Nephron progenitor cell (in vitro differentiated cells): ENCODE measurements around the gene EPAS1.

Experiments
- DNase-seq: peaks from one replicate; pipeline ENCODE4 v3.0.0; 2021
- H3K27ac Mint-ChIP-seq: 2 replicates; pipeline ENCODE4 v1.8.0; 2021; ENCODE audit warnings: mild to moderate bottlenecking, moderate library complexity, mixed read lengths
- H3K27me3 Mint-ChIP-seq: 2 replicates; pipeline ENCODE4 v1.8.0; 2021; ENCODE audit warnings: mild to moderate bottlenecking, low read depth, mixed read lengths; ENCODE audit not compliant: poor library complexity
- H3K36me3 Mint-ChIP-seq: 2 replicates; pipeline ENCODE4 v1.8.0; 2021; ENCODE audit warnings: low read depth, mixed read lengths
- H3K4me1 Mint-ChIP-seq: 2 replicates; pipeline ENCODE4 v1.8.0; 2021; ENCODE audit warnings: mixed read lengths
- H3K4me3 Mint-ChIP-seq: 2 replicates; pipeline ENCODE4 v1.8.0; 2021; ENCODE audit warnings: mild to moderate bottlenecking, moderate library complexity, mixed read lengths
- H3K9me3 Mint-ChIP-seq: 2 replicates; pipeline ENCODE4 v1.8.0; 2021; ENCODE audit warnings: mild to moderate bottlenecking, moderate library complexity, mixed read lengths
- CTCF ChIP-seq: fragments of 200-600 bp; sonication (generic); IDR thresholded peaks from 2 replicates; pipeline ENCODE4 v1.5.0; 2021; ENCODE audit warnings: antibody characterized with exemption

The EPAS1 gene

GRCh38 chr2:46305767-46306166, 8.6 kb downstream of the EPAS1 start:
- DNase-seq, result no peak
- peaks cover 3% of the 10 kb centered on the region for H3K36me3 Mint-ChIP-seq
- peaks cover 13% of the 10 kb centered on the region for H3K9me3 Mint-ChIP-seq
- TF ChIP-seq CTCF, result no peak
- H3K27me3 Mint-ChIP-seq, result peaks cover 50% of the 10 kb centered on the region
- H3K4me3 Mint-ChIP-seq, result no peak overlapping the region
- peaks cover 8% of the 10 kb centered on the region for H3K4me1 Mint-ChIP-seq
- H3K27ac Mint-ChIP-seq, result no peak overlapping the region

GRCh38 chr2:46306330-46306751, 9.1 kb downstream of the EPAS1 start:
- Mint-ChIP-seq H3K4me1 (peaks cover 8% of the 10 kb centered on the region), H3K4me3 (no peak overlapping the region)

DNA sequence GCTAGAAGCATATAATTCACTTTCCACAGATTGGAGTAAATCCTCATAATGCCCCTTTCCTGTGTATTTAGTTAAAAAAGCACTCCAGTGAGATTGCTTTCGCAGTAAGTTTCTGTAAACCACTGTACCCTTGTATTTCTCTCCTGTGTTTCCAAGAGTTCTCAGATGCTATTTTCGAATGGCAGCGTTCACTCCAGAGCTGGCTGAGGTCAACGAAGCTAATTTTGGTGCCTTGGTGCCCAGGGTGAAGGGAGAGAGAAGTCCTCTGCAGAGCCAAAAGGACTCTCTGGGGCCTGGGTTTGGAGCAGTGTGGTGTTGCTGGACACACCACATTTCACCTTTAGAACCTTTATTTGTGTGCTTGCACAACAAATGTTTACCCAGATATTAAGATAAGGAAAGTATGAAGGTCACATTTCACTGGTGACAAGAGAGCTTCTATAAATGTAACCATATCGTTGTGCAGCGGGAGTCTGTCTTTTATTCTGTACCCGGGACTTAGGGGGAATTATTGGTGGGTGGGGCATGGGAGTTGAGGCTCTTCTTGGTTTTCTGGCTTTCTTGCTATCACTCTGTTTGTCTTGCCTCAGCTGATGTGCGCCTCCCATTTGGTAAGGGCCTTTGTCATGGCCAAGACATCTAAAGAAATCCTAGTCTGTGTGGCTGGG, 9.9 kb downstream of the EPAS1 start:
- no peak overlapping the region for H3K27ac Mint-ChIP-seq
- H3K9me3 Mint-ChIP-seq, result peaks cover 13% of the 10 kb centered on the region
- H3K27me3 Mint-ChIP-seq, result peaks cover 40% of the 10 kb centered on the region
- peaks cover 3% of the 10 kb centered on the region for H3K36me3 Mint-ChIP-seq
- no peak overlapping the region for H3K4me3 Mint-ChIP-seq
- DNase-seq, result no peak
- no peak for TF ChIP-seq CTCF
- H3K4me1 Mint-ChIP-seq, result peaks cover 8% of the 10 kb centered on the region

More at GRCh38 chr2:46306330-46306751, 9.1 kb downstream of the EPAS1 start:
- Mint-ChIP-seq H3K27me3 (peaks cover 48% of the 10 kb centered on the region), H3K36me3 (peaks cover 3% of the 10 kb centered on the region), H3K27ac (no peak overlapping the region), H3K9me3 (peaks cover 13% of the 10 kb centered on the region)
- no peak for DNase-seq
- no peak for TF ChIP-seq CTCF

DNA sequence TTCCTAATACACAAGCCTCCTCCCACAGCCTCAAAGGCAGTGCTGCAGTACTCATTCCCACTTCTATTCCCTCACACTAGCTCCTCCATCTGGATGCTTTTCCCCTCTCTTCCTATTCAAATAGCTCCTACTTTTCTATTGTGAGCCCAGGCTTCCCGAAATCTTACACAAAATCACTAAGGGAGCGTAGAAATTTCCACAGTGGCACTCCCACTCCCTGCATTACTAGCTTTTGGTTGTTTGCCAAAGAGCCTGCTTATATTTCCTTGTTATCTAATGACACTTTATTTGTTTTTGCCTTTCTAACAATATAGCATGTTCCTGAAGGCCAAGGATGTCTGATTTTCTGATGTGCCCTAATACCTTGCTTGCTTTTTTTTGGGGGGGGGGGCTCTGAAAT, 10.9 kb downstream of the EPAS1 start:
- Mint-ChIP-seq H3K27me3 (peaks cover 35% of the 10 kb centered on the region), H3K27ac (no peak overlapping the region), H3K9me3 (peaks cover 13% of the 10 kb centered on the region), H3K36me3 (peaks cover 3% of the 10 kb centered on the region), H3K4me3 (no peak overlapping the region), H3K4me1 (peaks cover 8% of the 10 kb centered on the region)
- DNase-seq, result no peak
- no peak for TF ChIP-seq CTCF

- no peak overlapping the region for H3K4me3 Mint-ChIP-seq
- H3K36me3 Mint-ChIP-seq, result peaks cover 3% of the 10 kb centered on the region
- peaks cover 13% of the 10 kb centered on the region for H3K9me3 Mint-ChIP-seq
- peaks cover 2% of the 10 kb centered on the region for H3K4me1 Mint-ChIP-seq
- DNase-seq, result no peak
- no peak overlapping the region for H3K27ac Mint-ChIP-seq
- peaks cover 32% of the 10 kb centered on the region for H3K27me3 Mint-ChIP-seq
- TF ChIP-seq CTCF, result no peak
These were observed 11.4 kb downstream of the EPAS1 start for GRCh38 chr2:46308629-46309028.
